Effector memory CD8-positive, alpha-beta T cell (primary cell): Measurements from ENCODE around the gene UEVLD.
A peak's percentile ranks its signal among the peaks of the same experiment; 100 is the strongest.

ENCODE experiments used
- ATAC-seq: fragments of 150-1000 bp; cut with Tn5 transposase; replicated peaks from 2 replicates; pipeline ENCODE4 v1.10.0; 2021; ENCODE audit warnings: mild to moderate bottlenecking, moderate library complexity
- DNase-seq, 3 experiments: peaks; one replicate each; pipeline ENCODE4 v3.0.0; 2021
- H3K27ac Mint-ChIP-seq, 2 donors: one replicate each; pipeline ENCODE4 v1.8.0; 2022; ENCODE audit warnings: mild to moderate bottlenecking in 2 of 2, mixed read lengths in 2 of 2, moderate library complexity in 2 of 2
- H3K27me3 Mint-ChIP-seq, 2 donors: one replicate each; pipeline ENCODE4 v1.8.0; 2022; ENCODE audit warnings: mixed read lengths in 2 of 2
- H3K36me3 Mint-ChIP-seq: one replicate; pipeline ENCODE4 v1.8.0; 2022; ENCODE audit warnings: mild to moderate bottlenecking, moderate library complexity, mixed read lengths; ENCODE audit not compliant: insufficient read depth
- H3K4me1 Mint-ChIP-seq, 2 donors: one replicate each; pipeline ENCODE4 v1.8.0; 2022; ENCODE audit warnings: low read depth in 2 of 2, mixed read lengths in 2 of 2
- H3K4me3 Mint-ChIP-seq, 2 donors: one replicate each; pipeline ENCODE4 v1.8.0; 2022; ENCODE audit warnings: mild to moderate bottlenecking in 2 of 2, mixed read lengths in 2 of 2, moderate library complexity in 2 of 2
- H3K9me3 Mint-ChIP-seq, 2 donors: one replicate each; pipeline ENCODE4 v1.8.0; 2022; ENCODE audit warnings: mixed read lengths in 2 of 2
- total RNA-seq, 9 experiments: gene quantifications; one replicate each; lab custom pipeline; 2026; lab: John Stamatoyannopoulos, UW

The UEVLD gene
- 10.8 to 28.0 (median 20.3) reads per million in 9 experiments for total RNA-seq

DNA sequence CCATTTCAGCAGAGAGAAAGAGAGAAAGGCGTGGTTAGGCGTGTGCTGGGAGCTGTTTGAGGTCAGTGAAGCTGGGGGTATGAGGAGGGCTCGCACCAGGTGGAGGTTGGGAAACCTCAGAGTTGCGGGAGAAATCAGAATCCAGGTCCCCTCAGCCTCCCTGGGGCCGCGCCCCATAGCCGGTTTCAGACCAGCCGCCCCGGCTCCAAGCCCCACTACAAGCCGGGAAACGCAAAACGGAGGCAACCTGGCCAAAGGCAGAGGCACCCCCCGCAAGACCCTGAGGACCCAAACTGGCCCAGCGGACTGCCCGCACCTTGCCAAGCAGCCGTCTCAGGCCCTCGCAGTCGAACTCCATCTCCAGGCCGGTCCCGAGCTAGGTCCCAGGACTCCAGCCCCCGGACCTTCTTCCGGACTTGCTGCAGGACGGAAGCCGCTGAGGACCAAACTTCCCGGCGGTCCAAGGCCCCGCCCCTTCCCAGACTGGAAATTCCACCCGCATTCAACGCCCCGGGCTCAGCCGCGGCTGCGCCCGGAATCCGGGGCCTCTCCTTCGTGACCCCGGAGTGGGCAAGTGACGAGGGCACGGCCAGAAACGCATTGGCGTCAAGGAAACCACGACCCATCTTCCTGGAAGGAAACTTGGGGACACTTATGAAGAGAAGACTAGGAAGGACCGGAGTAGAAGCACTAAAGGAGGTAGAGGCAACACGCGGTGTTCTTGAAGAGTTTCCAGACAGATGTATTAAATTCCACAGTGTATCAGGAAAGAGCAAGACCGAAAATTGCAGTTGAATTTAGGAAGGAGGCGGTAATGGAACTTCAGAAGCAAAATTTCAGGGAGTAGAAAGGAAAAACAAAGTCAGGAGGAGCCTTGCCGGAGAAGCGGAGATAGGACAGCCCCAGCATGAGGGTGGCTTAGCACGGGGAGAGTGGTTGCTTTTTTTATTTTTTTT is at the start of gene UEVLD:
TSS of gene UEVLD (minus strand) at position 438 of the 956 bp plus-strand sequence. CDS start at position 358, 80 bp downstream.
- Mint-ChIP-seq H3K36me3 (no peaks in the 10 kb centered on the region), H3K9me3 (no peaks in the 10 kb centered on the region), H3K4me1 (no peaks in the 10 kb centered on the region), H3K4me3 (no peak within 1 kb of the TSS), H3K27ac (no peak within 1 kb of the TSS), H3K27me3 (no peaks in the 10 kb centered on the region)
- DNase-seq (peak; percentile 36 to 51 (median 44)), ATAC-seq (peak; percentile 51)

GRCh38 chr11:18634140-18635032 is 45.9 kb upstream of the UEVLD start, which contains the start of gene SPTY2D1:
TSS of gene SPTY2D1 (minus strand) at chr11:18634342. CDS start at chr11:18634257, 85 bp downstream.
- Mint-ChIP-seq H3K4me1 (peaks cover 17 to 32% of the 10 kb centered on the region in 2 donors), H3K36me3 (peaks cover 18% of the 10 kb centered on the region), H3K27me3 (peaks cover 0 to 6% of the 10 kb centered on the region in 2 donors), H3K4me3 (peak within 1 kb of the TSS; percentile 87 to 95), H3K27ac (peak within 1 kb of the TSS; percentile 96 to 100), H3K9me3 (no peaks in the 10 kb centered on the region)
- DNase-seq (peak; percentile 96 to 97 (median 97)), ATAC-seq (peak; percentile 89)

DNA sequence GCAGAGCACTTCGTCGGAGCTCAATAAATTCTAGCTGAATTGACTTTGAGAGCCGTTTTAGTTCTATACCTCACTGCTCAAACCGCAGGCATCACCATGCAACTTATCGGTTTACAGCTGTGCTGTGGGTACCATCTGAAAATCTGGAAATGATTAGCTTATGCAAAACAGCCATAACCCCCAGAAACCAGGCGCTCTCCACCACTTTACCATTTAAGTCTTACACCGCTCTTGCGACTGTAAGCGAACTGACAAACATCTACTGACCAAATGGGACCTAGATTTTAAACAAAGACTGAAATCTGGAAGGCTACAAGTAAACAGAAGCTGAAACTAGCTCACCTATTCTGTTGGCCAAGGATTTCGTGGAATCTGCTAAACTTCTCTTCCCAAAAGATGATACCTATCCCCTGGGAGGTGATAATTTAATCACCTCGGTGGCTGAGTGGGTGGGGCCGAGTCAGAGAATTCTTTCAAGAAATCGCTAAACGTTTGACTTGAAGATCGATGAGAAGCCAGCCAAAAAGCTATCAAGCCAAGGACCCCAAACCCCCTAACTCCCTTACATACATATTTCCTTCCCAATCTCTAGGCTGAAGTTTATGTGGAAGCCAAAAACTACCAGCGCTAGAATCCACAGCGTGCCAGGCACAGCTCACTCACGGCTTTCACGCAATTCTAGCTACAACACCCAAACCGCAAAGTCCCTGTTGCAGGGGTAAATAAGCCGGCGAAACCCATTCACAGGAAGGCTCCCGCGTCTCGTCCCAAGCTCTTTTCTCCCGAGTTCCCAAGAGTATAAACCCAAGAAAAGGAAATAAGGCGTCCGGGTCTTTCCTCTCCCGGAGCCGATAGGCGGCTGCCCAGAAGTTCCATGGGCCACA is 45.0 kb upstream of the UEVLD start:
- DNase-seq (peak; percentile 3 to 19 (median 12)), ATAC-seq (no peak)
- Mint-ChIP-seq H3K36me3 (peaks cover 18% of the 10 kb centered on the region), H3K9me3 (no peaks in the 10 kb centered on the region), H3K27me3 (peaks cover 0 to 6% of the 10 kb centered on the region in 2 donors), H3K27ac (peak overlapping the region; percentile 96 to 100), H3K4me3 (peak overlapping the region; percentile 87 to 95), H3K4me1 (peaks cover 17 to 38% of the 10 kb centered on the region in 2 donors)

DNA sequence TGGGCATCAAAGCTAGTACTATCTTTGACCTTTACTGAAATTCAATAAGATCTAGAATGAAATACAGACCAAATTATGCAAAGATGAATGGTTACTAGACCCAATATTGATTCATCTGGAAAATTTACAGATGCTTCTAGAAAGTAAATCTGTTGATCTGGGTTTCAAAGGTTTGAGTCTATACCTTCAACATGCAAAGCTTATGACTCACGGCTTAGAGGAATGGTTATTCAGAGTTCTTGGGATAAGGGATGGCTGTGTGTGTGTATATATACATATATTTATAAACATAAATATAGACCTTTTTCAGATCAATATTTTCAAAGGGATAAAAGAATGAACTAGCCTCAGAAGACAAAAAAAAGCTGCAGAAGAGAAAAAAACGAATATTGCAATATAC is 44.3 kb upstream of the UEVLD start:
- Mint-ChIP-seq H3K9me3 (no peaks in the 10 kb centered on the region), H3K27ac (peak overlapping the region in 1 of 2 donors; percentile 100), H3K27me3 (peaks cover 0 to 6% of the 10 kb centered on the region in 2 donors), H3K4me1 (peaks cover 23 to 44% of the 10 kb centered on the region in 2 donors), H3K4me3 (peak overlapping the region; percentile 87 to 95), H3K36me3 (peaks cover 18% of the 10 kb centered on the region)
- DNase-seq (no peak), ATAC-seq (no peak)

DNA sequence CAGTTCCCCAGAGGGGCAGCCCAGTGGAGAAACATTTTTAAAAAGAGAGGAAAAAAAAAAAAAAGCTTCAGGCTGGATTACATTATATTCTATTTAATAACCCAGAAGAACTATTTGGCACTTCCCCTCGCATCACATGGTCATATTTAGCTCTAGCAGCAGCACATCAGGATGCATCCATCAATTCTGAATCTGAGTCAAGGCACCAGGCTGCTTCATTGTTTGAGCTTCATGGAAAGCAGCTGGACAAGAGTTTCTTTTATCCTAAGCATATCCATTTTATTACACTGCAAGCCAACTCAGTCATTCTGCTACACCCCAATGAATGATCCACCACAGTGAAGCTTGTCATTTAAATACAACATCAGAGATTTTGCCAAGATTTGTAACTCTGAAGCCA is 35.6 kb upstream of the UEVLD start:
- ATAC-seq, result no peak
- Mint-ChIP-seq H3K4me1 (peaks cover 23 to 43% of the 10 kb centered on the region in 2 donors), H3K36me3 (peaks cover 12% of the 10 kb centered on the region), H3K27ac (no peak overlapping the region), H3K27me3 (no peaks in the 10 kb centered on the region), H3K9me3 (no peaks in the 10 kb centered on the region), H3K4me3 (no peak overlapping the region)
- no peak for DNase-seq

GRCh38 chr11:18623707-18624106 is 35.2 kb upstream of the UEVLD start:
- Mint-ChIP-seq H3K27ac (no peak overlapping the region), H3K4me1 (peaks cover 27 to 44% of the 10 kb centered on the region in 2 donors), H3K4me3 (no peak overlapping the region), H3K36me3 (peaks cover 15% of the 10 kb centered on the region), H3K9me3 (no peaks in the 10 kb centered on the region), H3K27me3 (no peaks in the 10 kb centered on the region)
- DNase-seq (no peak), ATAC-seq (no peak)

DNA sequence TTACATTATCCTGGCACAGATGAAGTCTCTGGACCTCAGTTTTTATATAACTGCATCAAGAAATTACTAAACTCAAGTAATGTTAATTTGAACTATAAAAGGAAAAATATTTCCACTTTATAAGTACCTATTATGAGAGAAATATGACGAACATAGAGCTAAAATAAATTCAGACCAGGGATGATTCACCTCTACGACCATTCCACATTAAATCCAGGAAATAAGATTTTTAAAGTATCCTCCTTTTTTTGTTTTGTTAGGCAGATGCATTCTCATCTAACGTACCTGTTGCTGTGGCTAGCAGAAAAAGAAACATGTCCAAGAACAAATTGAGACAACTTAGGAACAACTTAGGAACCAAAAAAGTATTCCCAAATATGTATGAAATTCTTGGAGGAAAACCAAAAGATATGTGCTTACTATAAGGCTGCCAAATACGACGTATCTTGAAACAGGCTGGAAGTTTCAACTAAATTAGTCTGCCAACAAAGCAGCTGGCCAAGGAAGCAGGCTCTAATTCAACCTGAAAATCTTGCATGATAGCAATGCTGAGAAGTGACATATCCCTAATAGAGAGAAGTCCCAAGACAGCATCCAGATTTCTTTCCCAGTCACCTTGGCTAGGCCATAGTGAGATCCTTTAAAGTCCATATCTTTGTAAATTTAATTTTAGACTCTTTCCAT is 29.9 kb upstream of the UEVLD start:
- H3K4me3 Mint-ChIP-seq, result peak overlapping the region; percentile 64 to 78
- no peaks in the 10 kb centered on the region for H3K27me3 Mint-ChIP-seq
- peaks cover 46% of the 10 kb centered on the region for H3K36me3 Mint-ChIP-seq
- H3K4me1 Mint-ChIP-seq, result peaks cover 35 to 54% of the 10 kb centered on the region in 2 donors
- peak overlapping the region; percentile 53 to 73 for H3K27ac Mint-ChIP-seq
- ATAC-seq (no peak), DNase-seq (no peak)
- no peaks in the 10 kb centered on the region for H3K9me3 Mint-ChIP-seq

- Mint-ChIP-seq H3K27me3 (no peaks in the 10 kb centered on the region), H3K4me3 (peak overlapping the region; percentile 64 to 78), H3K36me3 (peaks cover 53% of the 10 kb centered on the region), H3K4me1 (peaks cover 38 to 57% of the 10 kb centered on the region in 2 donors), H3K27ac (peak overlapping the region; percentile 53 to 73), H3K9me3 (no peaks in the 10 kb centered on the region)
- peak; percentile 14 to 23 (median 15) for DNase-seq
- peak; percentile 90 for ATAC-seq
Measured at GRCh38 chr11:18617688-18618341, 29.3 kb upstream of the UEVLD start.

GRCh38 chr11:18615628-18616392 is 27.3 kb upstream of the UEVLD start:
- no peak for ATAC-seq

DNA sequence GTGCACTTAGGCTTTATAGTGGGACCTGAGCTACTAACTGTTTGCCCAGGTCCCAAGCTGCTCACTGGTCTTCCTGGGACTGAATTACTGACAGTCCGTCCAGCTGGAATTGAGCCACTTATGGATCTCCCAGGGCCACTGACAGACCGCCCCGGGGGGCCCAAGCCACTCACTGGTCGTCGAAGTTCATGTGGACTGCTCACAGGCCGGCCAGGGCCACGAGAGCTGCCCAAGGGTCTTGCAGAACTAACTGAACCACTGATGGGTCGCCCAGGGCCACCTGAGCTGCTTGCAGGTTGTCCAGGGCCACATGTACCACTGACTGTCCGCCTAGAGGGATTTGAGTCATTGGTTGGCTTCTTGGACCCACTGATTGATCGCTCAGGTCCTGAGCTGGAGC is 26.1 kb upstream of the UEVLD start:
- H3K27ac Mint-ChIP-seq, result no peak overlapping the region
- DNase-seq, result no peak
- no peak overlapping the region for H3K4me3 Mint-ChIP-seq
- no peaks in the 10 kb centered on the region for H3K27me3 Mint-ChIP-seq
- no peaks in the 10 kb centered on the region for H3K9me3 Mint-ChIP-seq
- H3K36me3 Mint-ChIP-seq, result peaks cover 80% of the 10 kb centered on the region
- no peak for ATAC-seq
- H3K4me1 Mint-ChIP-seq, result peaks cover 28 to 49% of the 10 kb centered on the region in 2 donors

More at GRCh38 chr11:18615628-18616392, 27.3 kb upstream of the UEVLD start:
- Mint-ChIP-seq H3K4me3 (no peak overlapping the region), H3K9me3 (no peaks in the 10 kb centered on the region), H3K4me1 (peaks cover 29 to 49% of the 10 kb centered on the region in 2 donors), H3K36me3 (peaks cover 69% of the 10 kb centered on the region), H3K27me3 (no peaks in the 10 kb centered on the region), H3K27ac (peak overlapping the region; percentile 2 to 27)
- DNase-seq, result no peak

DNA sequence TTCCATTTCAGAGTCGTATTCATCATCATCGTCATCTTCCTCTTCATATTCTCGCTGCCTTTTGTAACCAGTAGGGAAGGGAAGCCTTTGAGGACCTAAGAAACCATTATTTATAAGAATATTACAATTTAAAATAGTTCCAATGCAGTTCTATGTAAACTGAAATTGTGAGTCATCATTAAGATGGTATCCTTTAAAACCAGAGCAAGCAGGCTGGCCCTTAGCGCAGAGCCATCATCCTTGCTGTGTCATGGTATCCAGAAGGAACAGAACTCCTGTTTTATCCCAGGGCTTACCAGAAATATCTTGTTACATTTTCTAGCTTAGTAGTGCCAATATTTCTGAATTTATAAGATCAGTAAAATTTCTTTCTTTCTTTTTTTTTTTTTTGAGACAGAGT is 23.9 kb upstream of the UEVLD start:
- Mint-ChIP-seq H3K36me3 (peaks cover 73% of the 10 kb centered on the region), H3K4me1 (peaks cover 17 to 32% of the 10 kb centered on the region in 2 donors), H3K4me3 (no peak overlapping the region), H3K9me3 (no peaks in the 10 kb centered on the region), H3K27me3 (no peaks in the 10 kb centered on the region), H3K27ac (no peak overlapping the region)
- ATAC-seq, result no peak
- DNase-seq, result no peak
